Limb (tissue), 2 donors: Measurements from ENCODE around the gene CRYL1.

Experiments used
- DNase-seq, 2 donors: peaks; one replicate each; pipeline ENCODE4 v3.0.0-alpha.2; 2016; ENCODE audit errors: extremely low spot score in 2 of 2

The CRYL1 gene, protein sequence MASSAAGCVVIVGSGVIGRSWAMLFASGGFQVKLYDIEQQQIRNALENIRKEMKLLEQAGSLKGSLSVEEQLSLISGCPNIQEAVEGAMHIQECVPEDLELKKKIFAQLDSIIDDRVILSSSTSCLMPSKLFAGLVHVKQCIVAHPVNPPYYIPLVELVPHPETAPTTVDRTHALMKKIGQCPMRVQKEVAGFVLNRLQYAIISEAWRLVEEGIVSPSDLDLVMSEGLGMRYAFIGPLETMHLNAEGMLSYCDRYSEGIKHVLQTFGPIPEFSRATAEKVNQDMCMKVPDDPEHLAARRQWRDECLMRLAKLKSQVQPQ

DNA sequence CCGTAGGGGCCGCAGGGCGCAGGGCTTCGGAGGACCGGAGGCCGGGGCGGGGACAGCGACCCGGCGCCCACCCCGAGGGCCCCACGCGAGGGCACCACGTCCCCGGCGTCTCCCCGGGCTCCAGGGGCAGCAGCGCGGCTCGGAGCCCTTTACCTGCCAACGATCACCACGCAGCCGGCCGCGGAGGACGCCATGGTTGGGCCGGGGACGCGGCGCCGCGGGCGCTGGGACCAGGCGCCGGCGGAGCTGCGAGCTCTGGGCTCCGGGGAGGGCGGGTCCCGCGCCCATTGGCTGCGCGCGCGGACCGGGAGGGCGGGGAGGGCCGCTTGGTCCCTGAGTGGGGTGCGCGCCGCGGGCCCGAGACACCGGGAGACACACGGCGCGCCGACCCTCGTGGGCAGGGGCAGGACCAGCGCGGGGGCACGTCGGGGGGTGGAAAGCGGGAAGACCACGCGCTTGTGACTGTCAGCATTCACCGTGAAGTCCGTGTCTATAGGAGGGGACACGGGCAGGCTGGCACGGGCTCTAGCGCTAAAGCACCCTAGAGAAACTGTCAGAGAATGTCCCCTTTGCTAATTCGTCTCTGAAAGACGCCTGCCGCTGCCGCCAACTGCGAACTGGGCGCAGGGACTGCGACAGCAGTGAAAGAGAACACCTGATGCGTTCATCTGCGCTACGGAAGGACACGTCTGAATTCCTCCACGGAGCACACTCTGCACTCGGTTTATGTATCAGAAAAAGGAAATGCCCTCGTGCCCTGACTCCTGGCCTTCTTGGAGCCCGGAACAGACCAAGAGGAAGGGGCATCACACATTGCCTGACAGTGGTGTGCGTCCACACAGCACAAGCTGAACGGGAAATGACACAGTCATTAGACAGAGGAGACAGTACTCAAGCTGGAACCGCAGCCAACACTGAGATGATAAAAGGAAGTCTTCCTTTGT lies at the start of gene CRYL1:
TSS of gene CRYL1 (minus strand) at position 257 of the 944 bp plus-strand sequence. CDS start at position 194, 63 bp downstream.
- peak; percentile 30 to 83 for DNase-seq

DNA sequence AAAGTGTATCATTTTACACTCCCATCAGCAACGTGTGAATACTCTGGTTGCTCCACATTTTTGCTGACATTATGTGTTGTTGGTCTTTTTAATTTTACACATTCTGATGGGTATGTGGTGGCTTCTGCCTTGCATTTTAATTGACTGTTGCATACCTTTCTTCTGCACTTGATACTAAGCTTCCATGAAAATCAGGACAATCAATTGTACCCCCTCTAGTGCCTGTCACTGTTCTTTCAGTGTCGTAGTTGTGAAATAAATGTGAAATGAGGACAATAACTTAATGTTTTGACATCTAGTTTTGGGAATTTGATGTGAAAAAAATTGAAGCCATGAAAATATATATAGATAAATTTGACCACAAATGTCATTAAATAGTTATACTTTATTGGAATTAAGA lies 48.0 kb upstream of the CRYL1 start:
- DNase-seq = no peak

DNA sequence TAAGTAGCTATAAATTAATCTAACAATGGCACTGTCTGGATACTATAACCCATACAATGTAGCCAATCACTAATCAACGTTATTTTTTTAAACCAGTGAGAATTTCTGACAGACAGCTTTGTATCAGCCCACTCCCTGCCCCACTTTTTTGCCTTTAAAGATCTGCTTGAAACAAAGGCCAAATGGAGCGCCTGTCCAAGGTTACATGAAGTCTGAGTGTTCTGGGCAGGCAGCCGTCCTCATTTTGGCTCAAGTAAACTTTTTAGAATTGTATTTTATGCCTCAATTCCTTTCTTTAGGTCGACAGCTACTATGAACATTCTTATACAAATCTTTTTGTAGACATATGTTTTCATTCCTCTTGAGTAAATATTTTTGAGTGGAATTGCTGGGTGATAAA lies 47.5 kb upstream of the CRYL1 start:
- no peak for DNase-seq

DNA sequence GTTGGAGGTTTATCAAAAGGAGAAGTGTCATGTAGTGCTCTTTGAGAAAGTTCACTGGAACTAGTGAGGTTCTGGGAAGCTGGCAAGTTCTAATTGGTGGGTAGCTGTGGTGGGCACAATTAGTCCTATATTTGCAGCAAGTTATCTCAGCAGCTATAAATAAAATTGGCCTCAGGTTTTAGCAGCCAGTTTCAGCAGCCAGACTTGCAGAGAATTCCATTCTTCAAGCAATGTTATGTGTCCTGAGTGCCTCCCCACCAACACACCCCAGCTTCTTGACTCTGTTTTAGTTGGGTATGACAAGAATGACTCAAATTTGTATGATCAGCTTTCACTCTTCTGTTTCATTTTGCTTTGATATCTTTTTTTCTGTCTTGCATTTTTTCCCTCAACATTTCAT lies 46.0 kb upstream of the CRYL1 start:
- DNase-seq = no peak

DNA sequence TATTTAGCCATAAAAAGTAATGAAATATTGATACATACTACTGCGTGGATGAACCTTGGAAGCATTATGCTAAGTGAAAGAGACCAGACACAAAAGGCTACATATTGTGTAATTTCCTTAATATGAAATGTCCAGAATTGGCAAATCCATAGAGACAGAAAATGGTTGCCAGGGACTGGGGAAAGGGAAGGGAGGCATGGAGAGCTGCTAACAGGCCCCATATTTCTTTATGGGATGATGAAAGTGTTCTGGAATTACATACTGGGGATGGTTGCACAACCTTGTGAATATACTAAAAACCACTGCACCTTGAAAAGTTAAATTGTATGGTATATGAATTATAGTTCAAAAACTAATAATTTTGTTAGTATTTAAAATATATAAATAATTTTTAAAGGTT lies 44.9 kb upstream of the CRYL1 start:
- no peak for DNase-seq

DNA sequence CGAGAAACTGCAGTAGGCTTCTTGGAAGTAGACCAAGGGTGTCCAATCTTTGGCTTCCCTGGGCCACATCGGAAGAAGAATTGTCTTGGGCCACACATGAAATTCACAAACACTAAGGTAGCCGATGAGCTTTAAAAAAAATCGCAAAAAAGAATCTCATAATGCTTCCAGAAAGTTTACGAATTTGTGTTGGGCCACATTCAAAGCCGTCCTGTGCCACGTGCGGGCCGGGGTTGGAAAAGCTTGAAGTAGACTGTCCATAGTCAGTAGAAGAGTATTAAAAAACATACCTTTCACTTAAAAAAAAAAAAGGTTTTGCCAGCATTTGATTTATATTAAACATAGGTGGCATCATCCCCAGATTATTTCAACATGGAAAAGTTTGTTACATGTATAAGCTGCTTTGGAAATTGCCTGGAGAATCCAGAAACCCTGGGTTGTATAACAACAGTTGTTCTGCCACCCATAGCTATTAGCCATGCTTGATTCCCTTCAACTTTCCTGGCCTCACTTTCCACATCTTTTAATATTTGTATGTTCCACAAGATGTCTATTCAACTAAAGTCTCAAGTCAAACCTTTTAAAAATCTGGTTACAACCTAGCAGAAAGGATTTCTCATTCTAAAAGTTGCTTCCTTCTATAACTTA lies 42.3 kb upstream of the CRYL1 start:
- DNase-seq = peak in 1 of 2 donors; percentile 34

DNA sequence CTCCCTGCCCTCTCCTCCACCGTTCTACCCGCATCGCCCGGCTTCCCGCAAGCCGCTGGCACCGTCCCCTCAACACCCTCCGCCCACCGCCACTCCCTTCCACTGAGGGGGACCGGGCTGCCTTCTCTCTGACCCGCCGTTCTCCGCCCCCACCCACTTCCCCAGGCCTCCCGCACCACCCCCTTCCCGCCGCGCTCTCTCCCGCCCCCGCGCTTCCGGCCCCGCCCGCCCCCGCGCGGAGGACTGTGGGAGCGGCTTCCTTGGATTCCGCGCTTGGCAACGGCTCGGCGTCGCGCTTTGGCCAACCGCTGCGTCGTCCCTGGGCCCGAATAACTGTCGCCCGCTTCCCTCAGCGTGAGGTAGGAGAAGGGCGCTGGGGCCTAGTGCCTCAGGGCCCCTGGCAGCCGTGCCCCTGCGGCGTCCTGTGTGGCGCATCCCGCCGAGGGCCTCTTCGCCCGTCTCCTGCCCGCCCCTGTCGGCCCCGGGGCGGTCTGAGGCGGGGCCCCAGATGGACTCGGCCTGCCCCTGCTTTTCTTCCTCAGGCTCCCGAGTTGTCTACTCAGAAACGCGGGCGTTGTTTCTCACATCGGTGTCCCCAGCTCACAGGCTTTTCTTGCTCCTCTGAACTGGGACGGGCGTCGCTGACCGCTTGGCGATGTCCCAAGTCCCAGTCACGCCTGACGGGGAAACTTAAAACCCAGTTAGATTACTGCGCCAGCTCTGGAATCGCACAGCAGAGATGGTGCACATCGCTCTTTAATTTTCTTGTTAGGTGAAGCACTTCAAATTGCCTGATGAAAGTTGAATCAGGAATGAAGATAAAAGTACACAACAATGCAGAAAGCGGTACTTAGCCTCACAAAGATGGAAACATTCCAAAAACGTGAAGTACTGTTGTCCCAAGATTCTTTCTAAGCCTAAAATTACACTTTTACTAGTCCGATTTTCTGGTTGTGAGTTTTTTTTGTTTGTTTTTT lies 41.5 kb upstream of the CRYL1 start, which contains the start of gene IFT88:
TSS of gene IFT88 (plus strand) at position 260 of the 977 bp plus-strand sequence. CDS start 7,229 bp downstream, outside the sequence.
- DNase-seq = peak; percentile 92 to 98

DNA sequence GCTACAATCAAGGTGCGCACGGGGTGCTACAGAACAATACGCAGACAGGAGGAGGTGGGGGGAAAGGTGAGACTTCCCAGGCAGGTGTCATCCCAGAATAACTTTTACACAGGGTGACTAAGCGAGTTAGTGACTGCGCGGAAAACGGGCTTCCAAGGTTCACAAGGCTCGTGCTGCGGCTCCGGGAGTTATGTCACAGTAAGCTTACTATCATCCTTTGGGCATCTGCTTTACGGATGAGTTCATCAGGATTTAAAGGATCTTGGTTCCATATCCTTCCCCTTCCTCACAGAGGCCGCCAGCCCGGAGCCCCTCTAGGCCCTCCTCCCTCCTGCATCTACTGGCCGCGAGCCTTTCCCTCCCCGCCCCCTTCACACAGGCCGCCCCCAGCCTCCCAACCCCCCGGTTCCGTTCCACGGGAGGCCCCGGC lies 40.8 kb upstream of the CRYL1 start:
- no peak for DNase-seq

DNA sequence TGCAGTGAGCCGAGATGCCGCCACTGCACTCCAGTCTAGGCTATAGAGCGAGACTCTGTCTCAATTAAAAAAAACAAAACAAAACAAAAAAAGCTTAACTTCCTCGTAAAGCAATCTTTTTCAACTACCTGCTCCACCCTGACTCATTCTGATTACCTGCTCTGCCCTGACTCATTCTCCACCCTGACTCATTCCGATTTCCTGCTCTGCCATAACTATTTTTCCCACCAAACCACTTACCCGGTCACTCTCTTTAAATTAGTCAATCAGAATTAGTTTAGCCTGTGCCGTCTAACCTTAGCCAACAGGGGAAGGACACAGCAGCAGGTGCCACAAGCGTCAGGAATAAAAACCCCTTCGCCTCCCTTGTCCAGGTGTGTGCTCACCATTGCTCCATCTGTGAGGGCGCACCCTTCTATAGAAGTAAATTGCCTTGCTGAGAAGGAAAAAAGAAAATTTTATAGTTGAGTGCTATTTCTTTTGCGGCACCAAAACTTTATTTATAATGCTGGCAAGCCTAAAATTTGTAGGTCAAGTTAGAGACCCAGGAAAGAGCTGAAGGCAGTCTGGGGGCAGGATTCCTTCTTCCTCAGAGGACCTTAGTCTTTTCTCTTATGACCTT lies 39.6 kb upstream of the CRYL1 start:
- DNase-seq = no peak

DNA sequence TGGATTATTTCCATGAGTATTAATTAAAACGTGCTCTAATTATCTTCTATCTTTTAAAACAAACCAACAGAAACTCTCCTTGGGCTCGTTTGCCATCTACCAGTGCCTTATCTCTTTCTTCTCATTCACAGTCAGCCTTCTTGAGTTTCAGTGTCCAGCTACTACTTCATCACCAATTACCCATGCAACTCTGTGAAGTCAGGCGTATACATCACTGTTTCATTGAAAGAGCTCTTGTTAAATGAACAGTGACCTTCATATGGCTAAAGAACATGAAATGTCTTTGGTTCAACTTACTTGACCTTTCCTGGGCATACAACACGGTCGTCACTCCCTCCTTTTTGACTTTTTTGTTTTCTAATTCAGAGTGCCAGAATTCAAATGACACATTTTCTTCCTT lies 36.1 kb upstream of the CRYL1 start:
- no peak for DNase-seq

DNA sequence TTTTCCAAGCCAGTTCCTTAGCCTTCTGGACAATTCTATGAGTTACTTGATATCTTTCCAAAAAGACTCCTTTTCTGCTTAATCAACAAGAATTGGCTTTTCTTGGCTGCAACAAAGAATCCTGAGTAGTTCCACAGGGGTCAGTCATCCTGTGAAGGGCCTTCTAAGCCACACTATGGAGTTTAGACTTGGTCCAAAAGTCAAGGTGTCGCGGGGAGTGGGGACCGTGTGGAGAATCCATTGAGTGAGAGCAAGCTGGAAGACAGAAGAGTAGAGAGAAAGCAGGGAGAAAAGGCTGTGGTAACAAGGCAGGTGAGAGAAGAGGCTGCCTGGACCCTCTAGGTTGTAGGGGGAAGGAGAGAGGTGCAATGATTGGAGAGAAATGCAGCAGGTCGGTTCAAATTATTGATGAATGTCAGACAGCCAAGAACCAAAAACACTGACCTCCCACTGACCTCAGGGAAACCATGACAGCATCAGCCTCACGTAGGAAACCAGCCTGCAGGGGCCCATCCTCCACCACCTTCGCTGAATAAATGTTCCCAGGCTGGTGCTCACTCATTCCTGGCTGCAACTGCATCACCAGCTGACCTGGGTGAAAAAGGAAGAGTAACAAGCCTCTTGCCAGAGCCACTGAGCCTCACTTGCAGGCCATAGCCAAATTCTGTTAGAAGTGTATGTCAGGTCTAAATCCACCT lies 34.2 kb upstream of the CRYL1 start:
- no peak for DNase-seq

DNA sequence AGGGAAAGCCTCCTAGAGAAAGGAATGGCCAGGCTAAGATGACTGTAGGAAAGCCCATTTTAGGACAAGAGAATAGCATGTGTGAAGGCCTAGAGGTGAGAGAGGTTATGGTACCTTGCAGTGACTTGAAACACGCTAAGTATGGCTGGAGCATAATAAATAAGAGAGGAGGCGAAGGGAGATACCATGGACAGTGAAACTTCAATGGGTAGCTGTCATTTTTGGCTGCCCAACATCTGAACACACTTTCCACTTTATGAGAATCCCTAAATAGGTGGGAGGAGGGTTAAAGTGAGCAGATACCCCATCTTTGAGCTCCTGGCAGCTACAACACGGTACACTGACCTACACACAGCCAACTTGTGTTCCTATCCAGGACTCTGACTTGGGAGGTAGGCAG lies 33.3 kb upstream of the CRYL1 start:
- DNase-seq = no peak

DNA sequence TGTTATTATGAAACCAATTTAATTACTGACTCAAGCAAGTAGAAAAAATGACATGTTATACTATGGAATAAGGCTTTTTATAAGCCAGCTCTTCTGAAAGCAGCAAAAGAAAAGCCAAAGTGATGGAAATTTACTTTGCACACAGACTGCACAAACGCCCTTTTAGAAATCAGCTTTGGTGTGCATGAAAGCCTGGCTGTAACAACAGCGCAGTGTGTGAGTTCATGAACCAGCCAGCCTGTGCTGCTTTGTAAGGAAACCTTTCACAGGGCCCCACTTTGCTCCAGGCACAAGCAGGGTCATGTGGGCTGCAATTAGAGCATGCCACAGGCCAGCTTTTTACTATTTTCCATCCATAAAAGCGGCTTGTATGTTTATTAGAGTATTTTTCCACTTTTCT lies 27.7 kb upstream of the CRYL1 start:
- peak; percentile 66 to 67 for DNase-seq

DNA sequence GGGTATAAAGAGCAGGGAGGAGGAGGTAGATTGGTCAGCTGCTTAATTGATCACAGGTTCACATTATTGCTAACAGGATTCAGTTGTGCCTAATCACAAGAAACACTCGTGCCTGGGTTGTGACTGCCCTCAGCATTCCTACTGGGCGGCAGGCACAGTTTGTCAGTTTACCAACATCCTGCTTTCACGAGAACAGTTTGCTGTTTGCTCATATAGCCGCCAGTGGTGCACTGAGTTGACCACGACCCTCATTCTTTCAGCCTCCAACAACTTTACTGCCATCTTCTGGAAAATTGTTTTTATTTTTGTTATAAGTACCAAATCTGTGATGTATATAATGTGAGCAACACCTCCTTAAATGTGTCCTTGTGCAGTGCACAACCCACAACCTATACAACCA lies 25.1 kb upstream of the CRYL1 start:
- no peak for DNase-seq

DNA sequence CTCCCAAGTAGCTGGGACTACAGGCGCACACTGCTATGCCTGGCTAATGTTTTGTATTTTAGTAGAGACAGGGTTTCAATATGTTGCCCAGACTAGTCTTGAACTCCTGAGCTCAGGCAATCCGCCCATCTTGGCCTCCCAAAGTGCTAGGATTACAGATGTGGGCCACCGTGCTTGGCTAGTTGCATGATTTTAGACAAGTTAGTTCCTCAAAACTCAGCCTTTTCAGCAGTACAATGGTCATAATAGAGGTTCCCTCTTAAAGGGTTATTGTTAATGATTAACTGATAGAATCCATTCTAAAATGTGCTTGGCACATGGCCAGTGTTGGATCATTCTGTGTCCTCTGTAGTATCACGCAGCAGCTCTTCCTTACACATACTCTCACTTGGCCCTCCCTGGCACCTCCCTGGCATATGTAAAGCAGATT lies 21.8 kb upstream of the CRYL1 start:
- DNase-seq = no peak

DNA sequence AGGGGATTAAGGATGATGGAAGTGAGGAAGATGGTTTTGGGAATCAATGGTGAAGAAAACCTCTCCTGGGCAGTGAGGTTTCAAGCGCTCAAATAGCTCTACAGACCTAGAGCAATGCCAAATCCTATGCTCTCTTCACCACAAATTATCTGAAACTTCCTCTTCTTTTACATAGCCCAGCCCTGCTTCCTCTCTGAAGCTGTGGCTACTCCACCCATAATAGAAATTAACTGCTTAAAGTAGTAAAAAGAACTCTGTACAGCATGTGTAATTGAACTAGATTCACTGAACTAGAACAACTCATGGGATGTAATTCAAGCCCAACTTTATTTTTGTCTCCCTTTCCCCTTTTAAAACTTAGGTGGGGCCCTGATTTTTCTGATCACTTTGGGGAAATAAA lies 20.9 kb upstream of the CRYL1 start:
- DNase-seq = no peak

DNA sequence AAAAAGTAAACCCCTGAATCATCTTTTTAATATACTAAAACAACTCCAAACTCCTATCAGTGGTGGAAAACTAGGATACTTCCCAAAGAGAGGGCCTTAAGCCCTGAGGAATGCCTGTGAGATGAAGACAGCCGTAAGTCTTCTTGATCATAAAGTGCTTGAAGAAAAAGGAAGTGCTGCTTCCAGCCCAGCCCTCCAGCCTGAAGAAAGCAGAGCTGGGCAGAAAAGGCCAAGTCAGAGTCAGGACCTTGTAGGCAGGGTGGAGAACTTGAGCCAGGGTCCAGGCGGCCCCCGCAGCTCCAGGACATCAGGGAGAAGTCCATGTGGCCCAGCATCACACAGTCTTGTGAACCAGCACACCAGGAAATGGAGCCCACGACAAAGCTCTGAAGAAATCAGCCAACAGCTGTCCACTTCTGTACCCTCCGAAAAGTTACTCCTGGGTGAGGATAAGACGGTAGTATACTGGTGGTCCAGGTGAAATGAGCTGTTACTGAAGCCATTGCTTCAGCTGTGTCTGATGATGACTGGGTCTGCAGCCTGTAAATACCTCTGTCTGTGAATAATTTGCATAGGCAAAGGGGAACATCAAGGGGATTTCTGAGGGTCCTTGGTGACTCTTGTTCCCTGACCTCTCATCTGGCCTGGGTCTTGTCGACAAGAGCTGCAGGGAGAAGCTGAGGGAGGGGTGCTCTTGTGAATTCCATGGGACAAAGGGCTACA lies 18.7 kb upstream of the CRYL1 start:
- DNase-seq = no peak

DNA sequence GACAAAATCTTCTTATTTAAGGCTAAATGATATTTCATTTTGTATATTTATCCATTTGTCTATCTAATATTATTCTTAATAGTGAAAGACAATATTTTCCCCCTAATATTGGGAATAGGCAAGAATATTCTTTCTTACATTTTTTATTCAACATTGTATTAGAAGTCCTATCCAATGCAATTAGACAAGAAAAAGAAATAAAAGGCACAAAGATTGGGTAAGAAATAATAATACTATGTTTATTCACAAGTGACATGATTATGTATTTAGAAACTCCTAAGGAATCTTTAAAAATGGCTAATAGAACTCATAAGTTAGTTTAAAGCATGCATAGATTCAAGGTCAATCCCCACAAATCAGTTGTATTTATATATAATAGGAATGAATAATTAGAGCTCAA lies 11.3 kb upstream of the CRYL1 start:
- DNase-seq = no peak

DNA sequence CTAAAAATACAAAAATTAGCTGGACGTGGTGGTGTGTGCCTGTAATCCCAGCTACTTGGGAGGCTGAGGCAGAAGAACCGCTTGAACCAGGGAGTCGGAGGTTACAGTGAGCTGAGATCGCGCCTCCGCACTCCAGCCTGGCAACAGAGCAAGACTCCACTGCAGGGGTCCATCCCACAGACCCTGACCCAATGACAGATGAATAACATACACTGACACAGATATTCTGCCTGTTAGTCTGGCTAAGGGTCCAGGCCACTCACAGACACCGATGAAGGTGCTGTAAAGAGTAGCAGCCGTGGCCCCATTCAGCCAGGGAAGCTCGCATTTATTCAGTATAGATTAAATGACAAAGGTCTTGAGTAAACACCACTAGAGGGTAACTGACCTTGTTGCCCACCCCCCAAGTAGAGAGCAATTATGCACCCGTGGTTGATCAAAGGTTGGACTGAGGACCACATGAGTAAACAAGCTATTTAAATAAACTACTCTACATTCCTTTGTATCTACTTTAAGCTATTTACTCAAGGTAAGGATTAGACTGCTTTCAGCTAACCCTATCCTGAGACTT lies 8.5 kb upstream of the CRYL1 start:
- DNase-seq = no peak
